ENCODE measurements around the gene UBQLN2. TPM values are rescaled to one million over a fixed set of nuclear protein-coding genes. Genes with fewer than 3 reads are reported as not detected.
A peak's percentile ranks its signal among the peaks of the same experiment; 100 is the strongest.
"Not testable (repeated sequence)": the region's sequence is repeated elsewhere in the genome, so short reads cannot be mapped to it uniquely, and the experiment has no call there.

The UBQLN2 gene
- 8.9 TPM for polyA plus RNA-seq (2012; ENCODE audit: low read depth, missing spikeins)

DNA sequence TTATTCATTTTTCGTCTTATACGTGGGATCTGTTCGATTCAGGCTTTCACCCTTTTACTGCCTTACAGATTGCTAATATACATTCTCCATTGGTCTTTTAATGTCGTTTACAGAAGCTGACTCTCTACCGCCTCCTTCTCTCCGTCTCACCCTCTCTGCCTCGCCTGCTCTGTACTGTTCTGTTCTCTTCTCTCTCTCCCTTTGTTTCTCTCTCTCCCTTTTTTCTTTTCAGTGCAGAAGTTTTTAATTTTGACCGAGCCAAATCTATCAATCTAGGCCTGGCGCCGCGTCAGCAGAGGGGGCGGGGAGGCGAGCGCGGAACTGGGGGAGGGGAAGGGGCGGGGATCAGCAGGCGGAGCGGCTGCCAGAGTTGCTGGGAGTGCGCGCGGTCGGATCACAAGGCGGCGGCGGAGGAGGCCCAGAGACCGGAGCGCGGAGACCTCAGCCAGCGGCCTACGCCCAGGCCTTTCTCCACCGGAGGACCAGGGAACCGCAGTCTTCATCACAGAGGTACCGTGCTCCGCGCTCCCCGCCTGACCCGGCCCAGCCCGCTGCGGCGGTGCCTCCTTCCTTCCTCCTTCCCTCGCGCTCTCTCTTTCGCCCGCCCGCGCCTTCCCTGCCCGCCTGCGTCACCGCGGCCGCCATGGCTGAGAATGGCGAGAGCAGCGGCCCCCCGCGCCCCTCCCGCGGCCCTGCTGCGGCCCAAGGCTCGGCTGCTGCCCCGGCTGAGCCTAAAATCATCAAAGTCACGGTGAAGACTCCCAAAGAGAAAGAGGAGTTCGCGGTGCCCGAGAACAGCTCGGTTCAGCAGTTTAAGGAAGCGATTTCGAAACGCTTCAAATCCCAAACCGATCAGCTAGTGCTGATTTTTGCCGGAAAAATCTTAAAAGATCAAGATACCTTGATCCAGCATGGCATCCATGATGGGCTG is at the start of gene UBQLN2:
UBQLN2 (plus strand) TSS at position 397 of the 931 bp plus-strand sequence; CDS start at position 644, 247 bp downstream.
- DNase-seq (ENCODE audit: insufficient read length, low spot score), result peak; percentile 20
- FAIRE-seq, result peak; percentile 82
- peak; percentile 67; the same call in 1 of the 2 replicates for TF ChIP-seq TAF1 (IDR thresholded peaks at IDR 0.05; ENCODE audit: low read depth, low read length)
- TF ChIP-seq POLR2A (IDR thresholded peaks at IDR 0.05; ENCODE audit: low read depth, low read length), result peak; percentile 85
- TF ChIP-seq SPI1 (IDR thresholded peaks at IDR 0.05; ENCODE audit: low read depth, low read length), result no peak
- no peak for TF ChIP-seq PAX5 (IDR thresholded peaks at IDR 0.05; ENCODE audit: insufficient read depth, low read length, severe bottlenecking)
- TF ChIP-seq POU2F2 (IDR thresholded peaks at IDR 0.05; ENCODE audit: low read depth, low read length), result 0 out of 2 replicates have a peak, but pooled peaks have one; percentile 34
- peak; percentile 67 for TF ChIP-seq POLR2AphosphoS5 (IDR thresholded peaks at IDR 0.05; ENCODE audit: low read depth, low read length)

DNA sequence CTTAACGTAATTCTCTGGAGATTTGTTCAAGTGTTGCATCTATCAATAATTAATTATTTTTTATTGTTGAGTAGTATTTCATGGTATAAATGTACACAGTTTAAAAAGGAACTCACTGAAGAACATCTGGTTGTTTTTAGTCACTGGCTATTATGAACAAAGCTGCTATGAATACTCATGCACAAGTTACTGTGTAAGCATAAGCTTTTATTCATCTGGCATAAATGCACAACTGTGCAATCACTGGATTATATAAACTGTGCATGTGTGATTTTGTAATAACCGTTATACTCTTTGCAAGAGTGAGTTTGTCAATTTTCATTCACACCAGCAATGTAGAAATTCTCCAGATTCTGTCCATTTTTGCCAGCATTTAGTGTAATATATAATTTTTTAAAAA is 43.8 kb upstream of the UBQLN2 start:
- DNase-seq (ENCODE audit: insufficient read length, low spot score), result no peak
- TF ChIP-seq POLR2AphosphoS5 (IDR thresholded peaks at IDR 0.05; ENCODE audit: low read depth, low read length), result no peak
- TF ChIP-seq PAX5 (IDR thresholded peaks at IDR 0.05; ENCODE audit: insufficient read depth, low read length, severe bottlenecking), result no peak
- TF ChIP-seq TAF1 (IDR thresholded peaks at IDR 0.05; ENCODE audit: low read depth, low read length), result no peak
- no peak for TF ChIP-seq SPI1 (IDR thresholded peaks at IDR 0.05; ENCODE audit: low read depth, low read length)
- no peak for TF ChIP-seq POU2F2 (IDR thresholded peaks at IDR 0.05; ENCODE audit: low read depth, low read length)
- TF ChIP-seq POLR2A (IDR thresholded peaks at IDR 0.05; ENCODE audit: low read depth, low read length), result no peak
- FAIRE-seq, result no peak

DNA sequence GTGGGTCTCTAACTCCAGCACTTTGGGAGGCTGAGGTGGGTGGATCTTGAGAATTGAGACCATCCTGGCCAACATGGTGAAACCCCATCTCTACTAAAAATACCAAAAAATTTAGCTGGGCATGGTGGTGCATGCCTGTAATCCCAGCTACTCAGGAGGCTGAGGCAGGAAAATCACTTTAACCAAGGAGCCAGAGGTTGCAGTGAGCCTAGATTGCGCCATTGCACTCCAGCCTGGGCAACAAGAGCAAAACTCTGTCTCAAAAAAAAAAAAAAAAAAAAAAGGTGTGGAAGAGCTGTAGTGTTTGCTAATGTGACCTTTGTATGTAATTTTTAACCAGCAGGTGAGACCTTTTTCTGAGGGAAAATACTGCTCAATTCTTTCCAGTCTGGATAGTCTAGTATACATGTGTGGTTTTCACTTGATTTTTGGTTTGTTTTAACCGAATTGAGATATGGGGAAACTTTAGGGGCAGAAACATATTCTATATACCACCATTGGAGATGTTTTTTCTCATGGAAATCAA is 33.9 kb upstream of the UBQLN2 start:
- not testable (repeated sequence) for FAIRE-seq; DNase-seq (ENCODE audit: insufficient read length, low spot score)

DNA sequence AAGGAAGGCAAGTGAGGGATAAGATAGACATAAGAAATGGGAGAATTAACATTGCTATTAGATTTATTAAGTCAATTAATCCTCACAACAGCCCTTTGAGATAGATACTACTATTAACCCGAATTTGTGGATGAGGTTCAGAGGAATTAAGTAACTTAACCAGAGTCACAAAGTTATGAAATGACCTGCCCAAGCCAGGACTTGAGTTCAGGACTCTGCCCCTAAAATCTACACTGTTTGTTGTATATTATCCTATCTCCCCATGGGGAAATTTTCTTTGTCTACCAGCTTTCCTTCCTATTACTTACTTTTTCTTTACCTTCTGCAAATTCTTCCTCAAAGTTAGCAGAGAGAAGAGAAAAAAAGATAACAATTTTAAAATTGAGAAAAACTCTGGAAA is 33.4 kb upstream of the UBQLN2 start:
- no peak for FAIRE-seq
- no peak for TF ChIP-seq PAX5 (IDR thresholded peaks at IDR 0.05; ENCODE audit: insufficient read depth, low read length, severe bottlenecking)
- no peak for TF ChIP-seq POLR2AphosphoS5 (IDR thresholded peaks at IDR 0.05; ENCODE audit: low read depth, low read length)
- TF ChIP-seq TAF1 (IDR thresholded peaks at IDR 0.05; ENCODE audit: low read depth, low read length), result no peak
- no peak for TF ChIP-seq SPI1 (IDR thresholded peaks at IDR 0.05; ENCODE audit: low read depth, low read length)
- TF ChIP-seq POLR2A (IDR thresholded peaks at IDR 0.05; ENCODE audit: low read depth, low read length), result no peak
- TF ChIP-seq POU2F2 (IDR thresholded peaks at IDR 0.05; ENCODE audit: low read depth, low read length), result no peak
- no peak for DNase-seq (ENCODE audit: insufficient read length, low spot score)

DNA sequence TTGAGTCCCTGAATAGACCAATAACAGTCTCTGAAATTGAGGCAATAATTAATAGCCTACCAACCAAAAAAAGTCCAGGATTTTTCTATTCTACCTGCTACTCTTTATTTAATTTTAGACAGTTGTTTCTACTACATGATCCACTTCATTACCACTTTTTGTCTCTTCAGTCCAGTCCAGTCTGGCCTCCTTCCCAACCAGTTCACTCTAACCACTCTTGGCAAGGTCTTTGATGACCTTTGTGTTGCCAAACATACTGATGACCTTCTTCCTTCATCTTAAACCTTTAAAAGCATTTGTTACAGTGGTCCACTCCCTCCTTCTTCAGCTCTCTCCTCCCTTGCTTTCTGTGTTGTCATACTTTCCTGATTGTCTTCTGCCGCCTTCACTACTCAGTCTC is 12.8 kb upstream of the UBQLN2 start:
- FAIRE-seq, result no peak
- TF ChIP-seq POLR2AphosphoS5 (IDR thresholded peaks at IDR 0.05; ENCODE audit: low read depth, low read length) (no peak), PAX5 (IDR thresholded peaks at IDR 0.05; ENCODE audit: insufficient read depth, low read length, severe bottlenecking) (no peak), POU2F2 (IDR thresholded peaks at IDR 0.05; ENCODE audit: low read depth, low read length) (no peak)
- DNase-seq (ENCODE audit: insufficient read length, low spot score), result no peak

DNA sequence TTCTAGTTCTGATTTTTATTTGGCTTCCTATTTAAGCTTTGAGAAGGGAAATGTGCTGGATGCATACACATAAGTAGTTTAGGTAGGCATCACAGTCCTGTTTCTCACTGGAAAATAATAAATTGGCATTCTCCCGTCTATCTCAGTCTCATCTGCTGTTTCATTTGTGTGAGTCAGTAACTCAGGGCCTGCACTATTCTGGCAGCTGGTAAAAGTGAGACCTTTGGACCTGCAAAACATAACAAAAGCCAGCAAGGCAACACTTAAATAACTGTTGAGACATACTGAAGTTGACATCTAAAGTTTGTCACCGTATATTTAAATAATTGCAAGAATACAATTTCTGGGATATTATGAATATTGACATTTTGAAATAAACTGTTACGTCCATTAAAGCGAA is 8.6 kb upstream of the UBQLN2 start:
- FAIRE-seq (no peak), DNase-seq (ENCODE audit: insufficient read length, low spot score) (no peak)
- no peak for TF ChIP-seq POLR2AphosphoS5 (IDR thresholded peaks at IDR 0.05; ENCODE audit: low read depth, low read length)
- no peak for TF ChIP-seq POLR2A (IDR thresholded peaks at IDR 0.05; ENCODE audit: low read depth, low read length)
- no peak for TF ChIP-seq PAX5 (IDR thresholded peaks at IDR 0.05; ENCODE audit: insufficient read depth, low read length, severe bottlenecking)
- TF ChIP-seq TAF1 (IDR thresholded peaks at IDR 0.05; ENCODE audit: low read depth, low read length), result no peak
- no peak for TF ChIP-seq SPI1 (IDR thresholded peaks at IDR 0.05; ENCODE audit: low read depth, low read length)
- TF ChIP-seq POU2F2 (IDR thresholded peaks at IDR 0.05; ENCODE audit: low read depth, low read length), result no peak

DNA sequence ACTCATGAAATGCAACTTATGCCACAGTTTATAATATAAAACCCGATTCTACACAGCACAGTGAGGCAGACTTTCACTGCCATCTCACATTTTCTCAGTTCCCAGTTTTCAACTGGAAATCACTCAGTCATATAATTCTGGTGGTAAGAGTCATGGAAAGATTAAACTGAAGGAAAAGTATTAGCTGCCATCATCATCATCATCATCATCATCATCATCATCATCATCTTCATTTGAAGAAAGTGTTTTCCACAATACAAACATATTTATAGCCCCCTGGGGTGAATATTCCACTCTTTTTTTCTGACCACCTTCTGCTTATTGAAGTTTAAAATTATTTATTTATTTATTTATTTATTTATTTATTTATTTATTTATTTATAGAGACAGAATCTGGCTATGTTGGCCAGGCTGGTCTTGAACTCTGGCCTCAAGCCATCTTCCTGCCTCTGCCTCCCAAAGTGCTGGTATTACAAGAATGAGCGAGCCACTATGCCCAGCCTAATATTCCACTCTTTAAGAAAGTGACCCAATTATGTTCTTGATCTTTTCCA is 6.0 kb upstream of the UBQLN2 start:
- no peak for TF ChIP-seq PAX5 (IDR thresholded peaks at IDR 0.05; ENCODE audit: insufficient read depth, low read length, severe bottlenecking)
- no peak for TF ChIP-seq TAF1 (IDR thresholded peaks at IDR 0.05; ENCODE audit: low read depth, low read length)
- no peak for TF ChIP-seq POLR2AphosphoS5 (IDR thresholded peaks at IDR 0.05; ENCODE audit: low read depth, low read length)
- TF ChIP-seq POLR2A (IDR thresholded peaks at IDR 0.05; ENCODE audit: low read depth, low read length), result no peak
- TF ChIP-seq SPI1 (IDR thresholded peaks at IDR 0.05; ENCODE audit: low read depth, low read length), result no peak
- no peak for TF ChIP-seq POU2F2 (IDR thresholded peaks at IDR 0.05; ENCODE audit: low read depth, low read length)
- no peak for DNase-seq (ENCODE audit: insufficient read length, low spot score)
- no peak for FAIRE-seq

DNA sequence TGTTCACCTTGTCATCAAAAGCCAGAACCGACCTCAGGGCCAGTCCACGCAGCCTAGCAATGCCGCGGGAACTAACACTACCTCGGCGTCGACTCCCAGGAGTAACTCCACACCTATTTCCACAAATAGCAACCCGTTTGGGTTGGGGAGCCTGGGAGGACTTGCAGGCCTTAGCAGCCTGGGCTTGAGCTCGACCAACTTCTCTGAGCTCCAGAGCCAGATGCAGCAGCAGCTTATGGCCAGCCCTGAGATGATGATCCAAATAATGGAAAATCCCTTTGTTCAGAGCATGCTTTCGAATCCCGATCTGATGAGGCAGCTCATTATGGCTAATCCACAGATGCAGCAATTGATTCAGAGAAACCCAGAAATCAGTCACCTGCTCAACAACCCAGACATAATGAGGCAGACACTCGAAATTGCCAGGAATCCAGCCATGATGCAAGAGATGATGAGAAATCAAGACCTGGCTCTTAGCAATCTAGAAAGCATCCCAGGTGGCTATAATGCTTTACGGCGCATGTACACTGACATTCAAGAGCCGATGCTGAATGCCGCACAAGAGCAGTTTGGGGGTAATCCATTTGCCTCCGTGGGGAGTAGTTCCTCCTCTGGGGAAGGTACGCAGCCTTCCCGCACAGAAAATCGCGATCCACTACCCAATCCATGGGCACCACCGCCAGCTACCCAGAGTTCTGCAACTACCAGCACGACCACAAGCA is 898 bp downstream of the UBQLN2 start:
- TF ChIP-seq TAF1 (IDR thresholded peaks at IDR 0.05; ENCODE audit: low read depth, low read length) (no peak), POLR2AphosphoS5 (IDR thresholded peaks at IDR 0.05; ENCODE audit: low read depth, low read length) (no peak), SPI1 (IDR thresholded peaks at IDR 0.05; ENCODE audit: low read depth, low read length) (no peak), POLR2A (IDR thresholded peaks at IDR 0.05; ENCODE audit: low read depth, low read length) (no peak), POU2F2 (IDR thresholded peaks at IDR 0.05; ENCODE audit: low read depth, low read length) (no peak), PAX5 (IDR thresholded peaks at IDR 0.05; ENCODE audit: insufficient read depth, low read length, severe bottlenecking) (no peak)
- DNase-seq (ENCODE audit: insufficient read length, low spot score) (no peak), FAIRE-seq (no peak)

Measured in GM12891 (cell line).